SK-N-SH (cell line): Measurements from ENCODE around the gene LSM4. TPM values are rescaled to one million over a fixed set of nuclear protein-coding genes. Genes with fewer than 3 reads are reported as not detected.
"Not testable (repeated sequence)": the region's sequence is repeated elsewhere in the genome, so short reads cannot be mapped to it uniquely, and the experiment has no call there.

ENCODE experiments used
- CTCF ChIA-PET: fragments of 300-600, 350-600 bp; formaldehyde crosslinking; extraction: SDS; loops from one replicate; lab custom pipeline; 2021; lab: Yijun Ruan, JAX
- POLR2A ChIA-PET: fragments of 350-600 bp; sonication (Branson Sonifier 250); formaldehyde crosslinking; extraction: SDS; loops from one replicate; lab custom pipeline; 2020; ENCODE audit warnings: antibody characterized with exemption, inconsistent platforms; lab: Yijun Ruan, JAX
- DNase-seq: peaks from one replicate; pipeline ENCODE4 v3.0.0; 2012
- H2AFZ ChIP-seq: fragments of 200-600 bp; sonication (generic); 2 replicates; pipeline ENCODE4 v1.8.1; 2016; ENCODE audit warnings: antibody characterized with exemption, mild to moderate bottlenecking, low read depth
- H3F3A ChIP-seq: fragments of 200-600 bp; sonication (generic); replicated peaks from 2 replicates; pipeline ENCODE3; 2016; ENCODE audit warnings: antibody characterized with exemption, mild to moderate bottlenecking; ENCODE audit not compliant: insufficient read depth
- H3K27ac ChIP-seq, 2 experiments: fragments of 200-500 bp in 1 of 2; fragments of 200-600 bp in 1 of 2; sonication (Bioruptor generic) in 1 of 2; sonication (generic), shearing (Covaris generic) in 1 of 2; 2 replicates each; pipeline versions ENCODE4 v1.5.1 to v1.6.1; 2014 to 2016; ENCODE audit warnings: low read depth in 2 of 2, inconsistent platforms in 1 of 2, low read length in 1 of 2, mild to moderate bottlenecking in 1 of 2, mixed read lengths in 1 of 2
- H3K27me3 ChIP-seq: fragments of 200-600 bp; sonication (generic), shearing (Covaris generic); 2 replicates; pipeline ENCODE4 v1.6.1; 2016; ENCODE audit warnings: mixed run types; ENCODE audit not compliant: insufficient read depth
- H3K36me3 ChIP-seq, 2 experiments: fragments of 200-500 bp in 1 of 2; fragments of 200-600 bp in 1 of 2; sonication (Bioruptor generic) in 1 of 2; sonication (generic) in 1 of 2; replicated peaks in 1 of 2; 2 replicates each; pipeline versions ENCODE3 to v1.5.1; 2014 to 2016; ENCODE audit warnings: low read length in 1 of 2, mild to moderate bottlenecking in 1 of 2; ENCODE audit not compliant: insufficient read depth in 2 of 2, control insufficient read depth in 1 of 2
- H3K4me1 ChIP-seq, 2 experiments: fragments of 200-500 bp in 1 of 2; fragments of 200-600 bp in 1 of 2; sonication (Bioruptor generic) in 1 of 2; sonication (generic), shearing (Covaris generic) in 1 of 2; 2 replicates each; pipeline versions ENCODE4 v1.5.1 to v1.6.1; 2014 to 2016; ENCODE audit warnings: low read depth in 1 of 2, low read length in 1 of 2, mixed run types in 1 of 2; ENCODE audit not compliant: insufficient read depth in 2 of 2, control insufficient read depth in 1 of 2
- H3K4me2 ChIP-seq: fragments of 200-600 bp; sonication (generic), shearing (Covaris generic); 2 replicates; pipeline ENCODE4 v1.6.1; 2017; ENCODE audit warnings: mixed run types
- H3K4me3 ChIP-seq, 2 experiments: fragments of 200-500 bp in 1 of 2; fragments of 200-600 bp in 1 of 2; sonication (Bioruptor generic) in 1 of 2; sonication (generic), shearing (Covaris generic) in 1 of 2; 2 replicates each; pipeline versions ENCODE4 v1.5.1 to v1.8.1; 2014 to 2016; ENCODE audit warnings: low read depth in 2 of 2, inconsistent platforms in 1 of 2, low read length in 1 of 2, mild to moderate bottlenecking in 1 of 2, mixed read lengths in 1 of 2, moderate library complexity in 1 of 2
- H3K79me2 ChIP-seq: fragments of 200-600 bp; sonication (generic); 2 replicates; pipeline ENCODE4 v1.8.1; 2017; ENCODE audit warnings: mild to moderate bottlenecking; ENCODE audit not compliant: insufficient read depth
- H3K9ac ChIP-seq: fragments of 200-600 bp; sonication (generic); 2 replicates; pipeline ENCODE4 v1.6.1; 2017; ENCODE audit warnings: mixed run types
- H3K9me2 ChIP-seq: fragments of 200-600 bp; sonication (generic); 2 replicates; pipeline ENCODE4 v1.6.1; 2017; ENCODE audit warnings: mixed run types
- H3K9me3 ChIP-seq: fragments of 200-600 bp; sonication (generic); 2 replicates; pipeline ENCODE4 v1.6.1; 2017; ENCODE audit warnings: mixed run types, mild to moderate bottlenecking, moderate library complexity
- H4K20me1 ChIP-seq: fragments of 200-600 bp; sonication (generic); 2 replicates; pipeline ENCODE4 v1.6.1; 2017; ENCODE audit warnings: mild to moderate bottlenecking, mixed run types; ENCODE audit not compliant: insufficient read depth
- CHD2 ChIP-seq: fragments of 150-350 bp; IDR thresholded peaks from 2 replicates; pipeline ENCODE4 v1.6.1; 2018; ENCODE audit warnings: low read length; ENCODE audit not compliant: partially characterized antibody
- CTCF ChIP-seq: fragments of 200-600 bp; sonication (generic); IDR thresholded peaks from 2 replicates; pipeline ENCODE4 v1.6.1; 2017; ENCODE audit warnings: antibody characterized with exemption, mild to moderate bottlenecking, moderate library complexity
- ELF1 ChIP-seq: IDR thresholded peaks from 2 replicates; pipeline ENCODE4 v1.4.0; 2012
- EP300 ChIP-seq, 2 experiments: IDR thresholded peaks; 2 replicates each; pipeline versions ENCODE4 v1.4.0 to v1.6.1; 2012; ENCODE audit warnings: borderline replicate concordance in 1 of 2, low read depth in 1 of 2, low read length in 1 of 2
- FOXM1 ChIP-seq: IDR thresholded peaks from 2 replicates; pipeline ENCODE4 v1.4.0; 2012; ENCODE audit warnings: low read depth, mild to moderate bottlenecking
- GATA2 ChIP-seq: sonication (generic); formaldehyde crosslinking; IDR thresholded peaks from 2 replicates; pipeline ENCODE4 v1.5.0; 2020; ENCODE audit warnings: mild to moderate bottlenecking, missing genetic modification reagents
- JUND ChIP-seq: IDR thresholded peaks from 2 replicates; pipeline ENCODE4 v1.4.0; 2012
- MAX ChIP-seq: IDR thresholded peaks from 2 replicates; pipeline ENCODE4 v1.4.0; 2012; ENCODE audit warnings: low read depth
- MEF2A ChIP-seq: IDR thresholded peaks from 2 replicates; pipeline ENCODE4 v1.4.0; 2012; ENCODE audit warnings: low read depth, borderline replicate concordance
- NFIC ChIP-seq: IDR thresholded peaks from 2 replicates; pipeline ENCODE4 v1.4.0; 2012; ENCODE audit warnings: borderline replicate concordance
- NRF1 ChIP-seq: IDR thresholded peaks from 2 replicates; pipeline ENCODE4 v1.6.1; 2012; ENCODE audit warnings: low read depth, mild to moderate bottlenecking, low read length
- POLR2AphosphoS5 ChIP-seq: IDR thresholded peaks from 2 replicates; pipeline ENCODE4 v1.6.1; 2012; ENCODE audit warnings: low read depth, low read length
- RFX5 ChIP-seq: IDR thresholded peaks from 2 replicates; pipeline ENCODE4 v1.6.1; 2012; ENCODE audit warnings: mild to moderate bottlenecking, improper control_type of control experiment, low read length
- SMC3 ChIP-seq: IDR thresholded peaks from 2 replicates; pipeline ENCODE4 v1.6.1; 2012; ENCODE audit warnings: low read depth, low read length, improper control_type of control experiment
- TAF1 ChIP-seq: IDR thresholded peaks from 2 replicates; pipeline ENCODE4 v1.6.1; 2012; ENCODE audit warnings: low read depth, mild to moderate bottlenecking, low read length, moderate library complexity, borderline replicate concordance
- USF2 ChIP-seq: fragments of 150-350 bp; IDR thresholded peaks from 2 replicates; pipeline ENCODE4 v1.6.1; 2017; ENCODE audit warnings: antibody characterized with exemption, low read length, low read depth, borderline replicate concordance
- WGBS: methylation state at CpG from one replicate; pipeline ENCODE4 v1.1.6; 2017; ENCODE audit warnings: low lambda C conversion rate; 5-methylcytosine and 5-hydroxymethylcytosine counted together
- polyA plus RNA-seq, 3 experiments: library from polyadenylated mRNA; depleted of rRNA; stranded (reverse); fragments of >200 nt; gene quantifications; 2 replicates each; pipeline ENCODE4 v1.2.3, GENCODE V29; 2012
- TF ChIP-seq, protein P1 (sequence below): IDR thresholded peaks from 2 replicates; pipeline ENCODE4; 2012

LSM4 gene
- polyA plus RNA-seq, 1 of the 3 experiments (the other 2 are of a cell fraction) = 277 TPM

- peak; percentile 87 for TF ChIP-seq CHD2
- TF ChIP-seq ELF1 = peak; percentile 79
- peak; percentile 24; the same call in 1 of the 2 replicates for TF ChIP-seq RFX5
- peak; percentile 80 for TF ChIP-seq GATA2 (CRISPR knock-in tag)
- TF ChIP-seq MAX = peak; percentile 85
- no peak for TF ChIP-seq FOXM1
- TF ChIP-seq SMC3 = no peak
- TF ChIP-seq CTCF = no peak
- TF ChIP-seq, protein P1, sequence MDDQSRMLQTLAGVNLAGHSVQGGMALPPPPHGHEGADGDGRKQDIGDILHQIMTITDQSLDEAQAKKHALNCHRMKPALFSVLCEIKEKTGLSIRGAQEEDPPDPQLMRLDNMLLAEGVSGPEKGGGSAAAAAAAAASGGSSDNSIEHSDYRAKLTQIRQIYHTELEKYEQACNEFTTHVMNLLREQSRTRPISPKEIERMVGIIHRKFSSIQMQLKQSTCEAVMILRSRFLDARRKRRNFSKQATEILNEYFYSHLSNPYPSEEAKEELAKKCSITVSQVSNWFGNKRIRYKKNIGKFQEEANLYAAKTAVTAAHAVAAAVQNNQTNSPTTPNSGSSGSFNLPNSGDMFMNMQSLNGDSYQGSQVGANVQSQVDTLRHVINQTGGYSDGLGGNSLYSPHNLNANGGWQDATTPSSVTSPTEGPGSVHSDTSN = peak; percentile 50
- TF ChIP-seq EP300 (IDR thresholded peaks at IDR 0.05; ENCODE audit: borderline replicate concordance in 1 of 2, low read depth in 1 of 2, low read length in 1 of 2) = peak; percentile 84 to 91; a peak in 3 of 4 replicates
- TF ChIP-seq MEF2A = 0 out of 2 replicates have a peak, but pooled peaks have one; percentile 58
- TF ChIP-seq NFIC = peak; percentile 97
- peak; percentile 40; the same call in 1 of the 2 replicates for TF ChIP-seq POLR2AphosphoS5
- TF ChIP-seq USF2 = no peak
- TF ChIP-seq TAF1 = peak; percentile 51; the same call in 1 of the 2 replicates
- TF ChIP-seq JUND = peak; percentile 78; the same call in 1 of the 2 replicates
- TF ChIP-seq NRF1 = no peak
- TF ChIP-seq, all 33 proteins: peak for 21
Measured at GRCh38 chr19:18364826-18365528, 42.1 kb upstream of the LSM4 start (continued).

DNA sequence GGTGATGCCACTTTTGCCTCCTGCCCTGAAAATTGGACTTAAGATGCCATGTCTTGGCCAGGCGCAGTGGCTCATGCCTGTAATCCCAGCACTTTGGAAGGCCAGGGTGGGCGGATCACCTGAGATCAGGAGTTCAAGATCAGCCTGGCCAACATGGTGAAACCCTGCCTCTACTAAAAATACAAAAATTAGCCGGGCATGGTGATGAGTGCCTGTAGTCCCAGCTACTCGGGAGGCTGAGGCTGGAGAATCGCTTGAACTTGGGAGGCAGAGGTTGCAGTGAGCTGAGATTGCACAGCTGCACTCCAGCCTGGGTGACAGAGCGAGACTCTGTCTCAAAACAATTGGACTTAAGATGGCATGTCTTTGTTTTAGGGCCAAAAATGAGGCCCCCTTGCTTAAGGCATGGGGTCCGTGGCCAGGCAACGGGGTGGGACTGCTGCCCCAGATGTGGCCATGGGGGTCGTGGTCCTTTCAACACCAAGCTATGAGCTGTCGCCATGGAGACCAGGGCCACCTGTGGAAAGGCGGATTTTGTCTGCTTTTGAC is 41.5 kb upstream of the LSM4 start:
- H3K36me3 ChIP-seq, H3K9me2 ChIP-seq, H3K79me2 ChIP-seq, H4K20me1 ChIP-seq, H2AFZ ChIP-seq, H3K27me3 ChIP-seq, H3K4me3 ChIP-seq, H3K9me3 ChIP-seq: not testable (repeated sequence)
- peak overlapping the region; percentile 73 for H3K9ac ChIP-seq
- peaks cover 21% of the 10 kb centered on the region for H3F3A ChIP-seq
- ChIA-PET CTCF (interaction anchor here (1.0 to 7.5 kb wide), 8 partner anchors 10 to 52 kb away, joined by 3 to 66 read pairs (median 6); partner anchors contain the start of gene GDF15), POLR2A (interaction anchor here (0.8 to 1.0 kb wide), 3 partner anchors 17 to 225 kb away, joined by 4 to 5 read pairs (median 4); no protein-coding TSS in a partner anchor)
- WGBS = 29% methylated on average over 9 of the region's 11 CpGs
- peak overlapping the region; percentile 96 to 98 for H3K27ac ChIP-seq
- DNase-seq = peak; percentile 75
- H3K4me2 ChIP-seq = peak overlapping the region; percentile 58; the same call in 1 of the 2 replicates
- H3K4me1 ChIP-seq = peaks cover 20 to 23% of the 10 kb centered on the region in 2 experiments; a peak in 3 of 4 replicates
